AG10803 (cell line): ENCODE results near the gene SPEG.
"Not testable (repeated sequence)": the region's sequence is repeated elsewhere in the genome, so short reads cannot be mapped to it uniquely, and the experiment has no call there.

Experiments used
- DNase-seq: peaks from one replicate; pipeline ENCODE4 v3.0.0; 2010; ENCODE audit warnings: low read depth
- H3K4me3 ChIP-seq: 2 replicates; pipeline ENCODE4 v1.5.1; 2011; ENCODE audit warnings: mild to moderate bottlenecking, low read length, control low read depth
- CTCF ChIP-seq: conservative IDR thresholded peaks from 2 replicates; pipeline ENCODE4 v1.5.1; 2011; ENCODE audit warnings: mild to moderate bottlenecking, low read length, control low read depth, inconsistent platforms

The SPEG gene

GRCh38 chr2:219405958-219406860 lies 28.4 kb upstream of the SPEG start:
- no peak for DNase-seq
- TF ChIP-seq CTCF, result no peak
- H3K4me3 ChIP-seq, result no peak overlapping the region

GRCh38 chr2:219406861-219407230 lies 27.8 kb upstream of the SPEG start:
- H3K4me3 ChIP-seq, result no peak overlapping the region
- peak; percentile 96 for DNase-seq
- no peak for TF ChIP-seq CTCF

GRCh38 chr2:219407343-219407742 lies 27.3 kb upstream of the SPEG start:
- DNase-seq, result not testable (repeated sequence)

GRCh38 chr2:219408204-219408603 lies 26.4 kb upstream of the SPEG start:
- no peak for DNase-seq
- H3K4me3 ChIP-seq, result no peak overlapping the region
- TF ChIP-seq CTCF, result no peak

More at GRCh38 chr2:219407343-219407742, 27.3 kb upstream of the SPEG start:
- H3K4me3 ChIP-seq, result not testable (repeated sequence)

- no peak overlapping the region for H3K4me3 ChIP-seq
- DNase-seq, result no peak
- no peak for TF ChIP-seq CTCF
These were observed 26.0 kb upstream of the SPEG start for GRCh38 chr2:219408631-219409030.

- no peak for DNase-seq
- TF ChIP-seq CTCF, result no peak
- no peak overlapping the region for H3K4me3 ChIP-seq
These were observed 25.0 kb upstream of the SPEG start for GRCh38 chr2:219409619-219410018.

- DNase-seq, result no peak
- H3K4me3 ChIP-seq, result no peak overlapping the region
- TF ChIP-seq CTCF, result no peak
These were observed 24.3 kb upstream of the SPEG start for GRCh38 chr2:219410390-219410789.
